Fibroblast of pulmonary artery (primary cell): ENCODE measurements around the gene SETD1A.

Experiments used
- DNase-seq: peaks from one replicate; pipeline ENCODE4 v3.0.0-alpha.2; 2010; ENCODE audit warnings: low read depth
- H3K4me3 ChIP-seq: replicated peaks from 2 replicates; pipeline ENCODE4 v1.5.1; 2011; ENCODE audit warnings: low read depth, mild to moderate bottlenecking, control low read depth, low read length, moderate library complexity
- TF ChIP-seq, protein P1 (sequence below): IDR thresholded peaks from 2 replicates; pipeline ENCODE4 v1.5.1; 2011; ENCODE audit warnings: mild to moderate bottlenecking, control low read depth, low read length, inconsistent platforms; ENCODE audit errors: missing control alignments

Gene SETD1A

DNA sequence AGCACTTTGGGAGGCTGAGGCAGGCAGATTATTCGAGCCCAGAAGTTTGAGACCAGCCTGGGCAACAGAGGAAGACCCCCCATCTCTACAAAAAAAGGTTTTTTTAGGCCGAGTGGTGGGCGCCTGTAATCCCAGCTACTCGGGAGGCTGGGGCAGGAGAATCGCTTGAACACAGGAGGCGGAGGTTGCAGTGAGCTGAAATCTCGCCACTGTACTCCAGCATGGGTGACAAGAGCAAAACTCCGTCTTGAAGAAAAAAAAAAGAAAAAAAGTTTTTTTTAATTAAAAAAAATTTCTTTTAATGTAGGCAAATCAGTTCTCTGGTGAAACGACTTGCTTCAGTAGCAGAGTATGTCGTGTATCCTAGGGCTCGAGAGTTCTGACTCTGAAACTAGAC, 38.4 kb downstream of the SETD1A start:
- H3K4me3 ChIP-seq: no peak overlapping the region
- no peak for DNase-seq
- TF ChIP-seq, protein P1, sequence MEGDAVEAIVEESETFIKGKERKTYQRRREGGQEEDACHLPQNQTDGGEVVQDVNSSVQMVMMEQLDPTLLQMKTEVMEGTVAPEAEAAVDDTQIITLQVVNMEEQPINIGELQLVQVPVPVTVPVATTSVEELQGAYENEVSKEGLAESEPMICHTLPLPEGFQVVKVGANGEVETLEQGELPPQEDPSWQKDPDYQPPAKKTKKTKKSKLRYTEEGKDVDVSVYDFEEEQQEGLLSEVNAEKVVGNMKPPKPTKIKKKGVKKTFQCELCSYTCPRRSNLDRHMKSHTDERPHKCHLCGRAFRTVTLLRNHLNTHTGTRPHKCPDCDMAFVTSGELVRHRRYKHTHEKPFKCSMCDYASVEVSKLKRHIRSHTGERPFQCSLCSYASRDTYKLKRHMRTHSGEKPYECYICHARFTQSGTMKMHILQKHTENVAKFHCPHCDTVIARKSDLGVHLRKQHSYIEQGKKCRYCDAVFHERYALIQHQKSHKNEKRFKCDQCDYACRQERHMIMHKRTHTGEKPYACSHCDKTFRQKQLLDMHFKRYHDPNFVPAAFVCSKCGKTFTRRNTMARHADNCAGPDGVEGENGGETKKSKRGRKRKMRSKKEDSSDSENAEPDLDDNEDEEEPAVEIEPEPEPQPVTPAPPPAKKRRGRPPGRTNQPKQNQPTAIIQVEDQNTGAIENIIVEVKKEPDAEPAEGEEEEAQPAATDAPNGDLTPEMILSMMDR: no peak

GRCh38 chr16:30996324-30996984, 38.9 kb downstream of the SETD1A start:
- TF ChIP-seq, protein P1: no peak
- H3K4me3 ChIP-seq: peak overlapping the region; percentile 59
- no peak for DNase-seq

GRCh38 chr16:30996985-30997724, 39.6 kb downstream of the SETD1A start:
- DNase-seq: peak; percentile 55
- peak overlapping the region; percentile 59 for H3K4me3 ChIP-seq
- TF ChIP-seq, protein P1: no peak

- H3K4me3 ChIP-seq: peak overlapping the region; percentile 59
- DNase-seq: peak; percentile 62
- TF ChIP-seq, protein P1: no peak
Observed at GRCh38 chr16:30997725-30998711, 40.5 kb downstream of the SETD1A start.

GRCh38 chr16:30998852-30999761, 41.6 kb downstream of the SETD1A start:
- DNase-seq: no peak
- H3K4me3 ChIP-seq: no peak overlapping the region
- TF ChIP-seq, protein P1: no peak

- H3K4me3 ChIP-seq: no peak overlapping the region
- DNase-seq: no peak
- TF ChIP-seq, protein P1: no peak
Observed at GRCh38 chr16:31000671-31001382, 43.3 kb downstream of the SETD1A start.
